ENCODE results near the gene FUZ. TPM values are rescaled to one million over a fixed set of nuclear protein-coding genes. Genes with fewer than 3 reads are reported as not detected.

Gene FUZ
- total RNA-seq, 2 experiments from 2014 or later, result 23.1 to 24.2 TPM

GRCh38 chr19:49782515-49782914 is 30.6 kb downstream of the FUZ start:
- H3K27ac Mint-ChIP-seq, result no peak overlapping the region
- POLR2A ChIA-PET, result no interaction called here
- H3K4me1 Mint-ChIP-seq (ENCODE audit: low read depth), result peaks cover 12% of the 10 kb centered on the region

GRCh38 chr19:49781394-49781793 is 31.7 kb downstream of the FUZ start:
- ChIA-PET CTCF (no interaction called here), POLR2A (no interaction called here)
- Mint-ChIP-seq H3K27me3 (ENCODE audit: low read depth) (no peaks in the 10 kb centered on the region), H3K9me3 (ENCODE audit: insufficient read depth) (no peaks in the 10 kb centered on the region), H3K4me1 (ENCODE audit: low read depth) (peaks cover 16% of the 10 kb centered on the region), H3K36me3 (ENCODE audit: low read depth) (peaks cover 39% of the 10 kb centered on the region), H3K4me3 (no peak overlapping the region), H3K27ac (peak overlapping the region; percentile 35)
- ATAC-seq (no peak), DNase-seq (no peak)

More at GRCh38 chr19:49782515-49782914, 30.6 kb downstream of the FUZ start:
- CTCF ChIA-PET, result no interaction called here
- H3K4me3 Mint-ChIP-seq, result no peak overlapping the region
- no peak for ATAC-seq
- H3K36me3 Mint-ChIP-seq (ENCODE audit: low read depth), result peaks cover 42% of the 10 kb centered on the region
- H3K27me3 Mint-ChIP-seq (ENCODE audit: low read depth), result no peaks in the 10 kb centered on the region
- DNase-seq, result no peak
- H3K9me3 Mint-ChIP-seq (ENCODE audit: insufficient read depth), result no peaks in the 10 kb centered on the region

DNA sequence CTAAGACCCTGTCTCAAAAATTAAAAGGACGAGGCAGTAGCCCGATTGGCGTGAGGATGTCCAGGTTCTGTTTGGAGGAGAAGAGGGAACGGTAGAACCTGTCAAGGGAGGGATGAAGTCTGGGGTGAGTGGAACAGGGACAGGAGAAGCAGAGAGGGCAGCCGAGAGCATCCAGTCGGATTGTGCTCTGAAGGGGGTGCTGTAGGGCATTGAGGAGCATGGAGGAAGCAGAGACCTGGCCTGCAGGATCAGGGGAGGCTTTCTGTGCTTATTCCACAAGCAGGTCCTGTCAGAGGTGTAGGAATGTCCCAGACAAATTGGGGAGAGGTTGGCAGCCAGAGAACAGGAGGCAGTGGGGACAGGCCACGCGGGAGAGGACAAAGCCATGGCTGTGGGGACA is 32.2 kb downstream of the FUZ start:
- no peak overlapping the region for H3K4me3 Mint-ChIP-seq
- H3K9me3 Mint-ChIP-seq (ENCODE audit: insufficient read depth), result no peaks in the 10 kb centered on the region
- H3K4me1 Mint-ChIP-seq (ENCODE audit: low read depth), result peaks cover 21% of the 10 kb centered on the region
- CTCF ChIA-PET, result no interaction called here
- POLR2A ChIA-PET, result no interaction called here
- no peak for DNase-seq
- H3K27ac Mint-ChIP-seq, result peak overlapping the region; percentile 35
- ATAC-seq, result no peak
- no peaks in the 10 kb centered on the region for H3K27me3 Mint-ChIP-seq (ENCODE audit: low read depth)
- H3K36me3 Mint-ChIP-seq (ENCODE audit: low read depth), result peaks cover 39% of the 10 kb centered on the region

DNA sequence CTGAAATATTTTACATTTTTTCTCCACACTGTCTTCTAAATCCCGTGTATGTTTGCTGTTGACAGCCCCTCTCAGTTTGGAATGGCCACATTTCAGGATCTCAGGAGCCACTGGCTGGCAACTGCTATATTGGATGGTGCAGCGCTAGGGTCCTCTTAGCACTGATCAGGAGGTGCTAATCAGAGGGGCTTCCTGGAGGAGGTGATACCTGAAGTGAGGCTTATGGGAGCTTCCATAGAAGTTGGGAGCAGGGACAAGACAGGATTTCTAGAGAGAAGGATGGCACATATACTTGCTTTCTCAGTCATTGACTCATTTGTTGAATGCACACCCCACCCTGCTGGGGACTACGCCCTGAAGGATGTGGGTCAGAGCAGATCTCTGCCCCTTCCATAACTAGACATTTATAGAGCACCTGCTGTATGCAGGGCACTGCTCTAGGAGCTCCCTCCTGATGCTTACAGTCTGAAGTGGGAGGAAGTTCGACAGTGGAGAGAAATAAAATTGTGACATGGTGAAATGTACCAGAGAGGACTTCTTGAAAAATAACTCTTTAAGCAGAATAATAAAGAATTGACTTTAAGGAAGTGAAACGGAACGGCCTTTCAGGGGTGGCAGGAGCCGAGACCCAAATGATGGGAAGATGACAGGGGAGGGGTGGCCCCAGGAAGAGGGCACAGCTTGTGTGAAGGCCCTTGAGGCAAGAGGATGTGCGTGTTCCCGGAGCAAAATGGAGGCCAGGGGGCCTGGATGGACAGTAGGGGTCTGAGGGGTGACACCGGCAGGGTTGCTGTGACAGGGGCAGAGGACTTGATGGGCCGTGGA is 33.1 kb downstream of the FUZ start:
- Mint-ChIP-seq H3K27me3 (ENCODE audit: low read depth) (no peaks in the 10 kb centered on the region), H3K4me1 (ENCODE audit: low read depth) (peaks cover 27% of the 10 kb centered on the region), H3K27ac (peak overlapping the region; percentile 0), H3K36me3 (ENCODE audit: low read depth) (peaks cover 34% of the 10 kb centered on the region), H3K9me3 (ENCODE audit: insufficient read depth) (no peaks in the 10 kb centered on the region), H3K4me3 (no peak overlapping the region)
- ChIA-PET POLR2A (interaction anchor here (0.6 kb wide), 1 partner anchor 85 kb away, joined by 3 read pairs; no protein-coding TSS in a partner anchor), CTCF (no interaction called here)
- DNase-seq (no peak), ATAC-seq (no peak)

- no peak for ATAC-seq
- CTCF ChIA-PET, result no interaction called here
- Mint-ChIP-seq H3K27me3 (ENCODE audit: low read depth) (no peaks in the 10 kb centered on the region), H3K9me3 (ENCODE audit: insufficient read depth) (no peaks in the 10 kb centered on the region), H3K4me3 (no peak overlapping the region), H3K27ac (peak overlapping the region; percentile 81), H3K4me1 (ENCODE audit: low read depth) (peaks cover 37% of the 10 kb centered on the region), H3K36me3 (ENCODE audit: low read depth) (peaks cover 17% of the 10 kb centered on the region)
- POLR2A ChIA-PET, result no interaction called here
- no peak for DNase-seq
Observed at GRCh38 chr19:49776371-49776764, 36.7 kb downstream of the FUZ start.

GRCh38 chr19:49775742-49776370 is 37.2 kb downstream of the FUZ start:
- Mint-ChIP-seq H3K4me3 (no peak overlapping the region), H3K36me3 (ENCODE audit: low read depth) (peaks cover 12% of the 10 kb centered on the region), H3K27ac (peak overlapping the region; percentile 81), H3K4me1 (ENCODE audit: low read depth) (peaks cover 34% of the 10 kb centered on the region), H3K9me3 (ENCODE audit: insufficient read depth) (no peaks in the 10 kb centered on the region), H3K27me3 (ENCODE audit: low read depth) (no peaks in the 10 kb centered on the region)
- ChIA-PET POLR2A (no interaction called here), CTCF (no interaction called here)
- DNase-seq (peak; percentile 32), ATAC-seq (peak; percentile 50)

DNA sequence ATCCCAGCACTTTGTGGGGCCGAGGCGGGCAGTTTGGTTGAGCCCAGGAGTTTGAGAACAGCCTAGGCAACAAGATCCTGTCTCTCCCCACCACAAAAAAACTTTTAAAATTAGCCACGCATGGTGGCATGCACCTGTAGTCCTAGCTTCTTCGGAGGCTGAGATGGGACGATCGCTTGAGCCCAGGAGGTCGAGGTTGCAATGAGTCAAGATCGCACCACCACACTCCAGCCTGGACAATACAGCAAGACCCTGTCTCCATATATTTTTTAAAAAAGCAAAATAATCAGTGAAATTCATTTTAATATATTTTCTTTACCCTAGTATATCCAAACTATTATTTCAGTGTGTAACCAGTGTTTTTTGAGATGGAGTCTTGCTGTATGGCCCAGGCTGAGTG is 38.1 kb downstream of the FUZ start:
- ATAC-seq, result no peak
- Mint-ChIP-seq H3K36me3 (ENCODE audit: low read depth) (peaks cover 12% of the 10 kb centered on the region), H3K27ac (no peak overlapping the region), H3K4me3 (no peak overlapping the region), H3K27me3 (ENCODE audit: low read depth) (no peaks in the 10 kb centered on the region), H3K4me1 (ENCODE audit: low read depth) (peaks cover 39% of the 10 kb centered on the region), H3K9me3 (ENCODE audit: insufficient read depth) (no peaks in the 10 kb centered on the region)
- no peak for DNase-seq
- POLR2A ChIA-PET, result interaction anchor here (0.6 kb wide), 1 partner anchor 41 kb away, joined by 3 read pairs; no protein-coding TSS in a partner anchor
- CTCF ChIA-PET, result no interaction called here

DNA sequence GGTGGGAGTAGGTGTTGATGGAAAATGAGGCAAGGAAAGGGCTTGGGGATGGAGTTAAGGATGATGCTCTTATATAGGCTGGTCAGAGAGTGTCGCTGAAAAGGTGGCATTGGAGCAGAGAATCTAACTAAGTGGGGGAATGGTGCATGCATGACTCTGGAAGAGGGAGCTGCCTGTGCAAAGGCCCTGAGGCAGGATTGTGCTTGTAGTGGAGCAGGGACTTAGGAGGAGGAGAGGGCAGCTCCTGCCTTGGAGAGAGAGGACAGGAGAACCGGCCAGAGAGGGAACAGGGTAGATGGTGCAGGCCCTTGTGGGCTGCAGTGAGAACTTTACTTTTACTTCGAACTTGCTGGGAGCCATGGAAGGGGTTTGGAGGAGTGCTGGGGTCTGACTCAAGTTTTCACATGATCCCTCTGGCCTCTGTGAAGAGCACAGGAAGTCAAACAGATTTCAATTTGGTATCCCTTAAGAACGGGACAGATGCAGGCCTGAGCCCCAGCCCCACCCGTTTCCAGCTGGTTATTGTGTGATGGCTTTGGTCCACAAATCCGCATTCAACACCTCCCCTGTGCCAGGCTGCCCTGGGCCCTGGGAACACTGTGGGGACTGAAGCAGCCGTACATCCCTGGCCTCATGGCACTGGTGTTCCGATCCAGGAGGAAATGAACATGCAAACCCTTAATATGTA is 39.3 kb downstream of the FUZ start:
- ChIA-PET POLR2A (no interaction called here), CTCF (no interaction called here)
- Mint-ChIP-seq H3K36me3 (ENCODE audit: low read depth) (peaks cover 18% of the 10 kb centered on the region), H3K27ac (no peak overlapping the region), H3K4me3 (no peak overlapping the region), H3K27me3 (ENCODE audit: low read depth) (no peaks in the 10 kb centered on the region), H3K9me3 (ENCODE audit: insufficient read depth) (no peaks in the 10 kb centered on the region), H3K4me1 (ENCODE audit: low read depth) (peaks cover 45% of the 10 kb centered on the region)
- ATAC-seq (no peak), DNase-seq (no peak)

DNA sequence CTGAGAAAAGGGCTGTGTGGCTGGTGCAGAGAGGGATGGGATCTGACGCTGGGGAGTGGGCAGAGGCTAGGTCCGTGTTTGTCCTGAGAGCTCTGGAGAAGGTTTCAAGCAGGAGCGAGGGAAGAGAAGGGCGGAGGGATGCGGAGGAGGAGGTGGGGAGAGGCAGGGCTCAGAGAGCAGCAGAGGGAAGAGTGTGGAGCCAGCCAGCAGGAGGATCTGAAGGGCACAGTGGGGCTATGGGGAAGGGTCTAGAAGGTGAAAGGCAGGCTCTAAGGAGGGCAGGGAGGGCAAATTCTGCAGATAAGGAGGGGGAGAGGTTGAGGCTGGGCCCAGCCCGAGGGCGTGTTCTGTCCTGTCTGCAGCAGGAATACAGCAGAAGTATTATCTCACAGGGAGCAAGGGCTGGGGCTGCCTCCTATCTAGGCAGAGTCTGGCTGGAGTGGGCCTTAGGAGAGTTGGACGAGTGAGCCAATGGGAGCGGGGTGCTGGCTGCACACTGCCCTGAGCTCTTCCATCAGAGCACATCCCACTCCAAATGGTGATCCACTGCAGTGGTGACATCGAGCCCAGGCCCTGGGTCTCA is 40.2 kb downstream of the FUZ start:
- Mint-ChIP-seq H3K27me3 (ENCODE audit: low read depth) (no peaks in the 10 kb centered on the region), H3K36me3 (ENCODE audit: low read depth) (peaks cover 18% of the 10 kb centered on the region), H3K9me3 (ENCODE audit: insufficient read depth) (no peaks in the 10 kb centered on the region), H3K27ac (no peak overlapping the region), H3K4me3 (no peak overlapping the region), H3K4me1 (ENCODE audit: low read depth) (peaks cover 48% of the 10 kb centered on the region)
- CTCF ChIA-PET, result no interaction called here
- POLR2A ChIA-PET, result no interaction called here
- ATAC-seq (no peak), DNase-seq (no peak)

DNA sequence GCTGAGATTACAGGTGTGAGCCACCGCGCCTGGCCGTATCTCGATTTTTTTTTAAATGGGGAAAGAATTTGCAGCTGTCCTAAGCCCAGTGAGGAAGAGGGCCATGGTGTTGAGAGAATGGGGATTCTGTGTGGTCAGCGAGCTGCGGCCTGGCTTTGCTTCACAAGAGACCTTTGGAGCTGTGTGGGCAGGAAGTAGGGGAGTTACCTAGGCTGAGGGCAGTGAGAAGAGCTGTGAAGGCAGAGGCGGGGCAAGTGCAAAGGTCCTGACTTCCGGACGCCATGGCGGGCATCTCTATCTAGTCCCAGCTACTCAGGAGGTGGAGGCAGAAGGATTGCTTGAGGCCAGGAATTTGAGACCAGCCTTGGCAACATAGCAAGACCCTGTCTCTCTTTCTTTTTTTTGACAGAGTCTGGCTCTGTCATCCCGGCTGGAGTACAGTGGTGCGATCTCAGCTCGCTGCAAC is 41.4 kb downstream of the FUZ start:
- Mint-ChIP-seq H3K27ac (peak overlapping the region; percentile 60), H3K27me3 (ENCODE audit: low read depth) (no peaks in the 10 kb centered on the region), H3K4me1 (ENCODE audit: low read depth) (peaks cover 53% of the 10 kb centered on the region), H3K4me3 (no peak overlapping the region), H3K9me3 (ENCODE audit: insufficient read depth) (no peaks in the 10 kb centered on the region), H3K36me3 (ENCODE audit: low read depth) (peaks cover 22% of the 10 kb centered on the region)
- POLR2A ChIA-PET, result no interaction called here
- ATAC-seq (no peak), DNase-seq (no peak)
- CTCF ChIA-PET, result interaction anchor here (1.6 kb wide), 1 partner anchor 54 kb away, joined by 4 read pairs; no protein-coding TSS in a partner anchor

GRCh38 chr19:49770529-49770928 is 42.6 kb downstream of the FUZ start:
- peaks cover 50% of the 10 kb centered on the region for H3K4me1 Mint-ChIP-seq (ENCODE audit: low read depth)
- H3K9me3 Mint-ChIP-seq (ENCODE audit: insufficient read depth), result no peaks in the 10 kb centered on the region
- ChIA-PET POLR2A (no interaction called here), CTCF (no interaction called here)
- DNase-seq, result no peak
- H3K36me3 Mint-ChIP-seq (ENCODE audit: low read depth), result peaks cover 16% of the 10 kb centered on the region
- no peak overlapping the region for H3K27ac Mint-ChIP-seq
- H3K4me3 Mint-ChIP-seq, result no peak overlapping the region
- no peak for ATAC-seq
- no peaks in the 10 kb centered on the region for H3K27me3 Mint-ChIP-seq (ENCODE audit: low read depth)

All from activated CD8-positive, alpha-beta T cell treated with anti-CD3 and anti-CD28 coated beads, Interleukin-2, amount 10 ng/mL, durations not matched to agents 7 days and 5 days (primary cell).